ENCODE measurements around the gene ACBD4.

Gene ACBD4

DNA sequence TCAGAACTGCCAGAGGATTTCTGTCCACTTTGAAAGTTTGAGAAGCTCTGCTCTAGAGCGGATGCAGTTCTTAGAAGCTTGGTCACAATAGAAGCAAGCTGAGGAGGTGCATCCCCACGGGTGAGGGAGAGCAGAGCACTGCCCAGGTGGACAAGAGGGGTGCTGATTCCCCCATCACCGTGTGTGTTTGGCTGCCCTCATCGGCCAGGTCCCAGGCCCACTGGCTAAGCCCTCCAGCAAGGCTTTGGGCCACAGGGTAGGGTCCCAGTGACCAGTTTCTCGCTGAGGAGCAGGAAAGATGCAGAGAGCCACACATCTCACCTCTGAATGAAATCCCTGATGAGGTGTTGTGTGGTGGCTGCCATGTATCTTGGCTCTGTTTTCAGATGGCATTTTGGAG is 47.5 kb upstream of the ACBD4 start:
- H3K79me1 ChIP-seq (ENCODE audit: low read depth, low read length), result no peaks in the 10 kb centered on the region
- H3K9me3 ChIP-seq (replicated peaks in 1 of 2; ENCODE audit: control insufficient read depth in 2 of 2, insufficient read depth in 1 of 2, low read depth in 1 of 2, low read length in 2 of 2), result peaks cover 0 to 2% of the 10 kb centered on the region in 2 donors
- no peak overlapping the region for H3K18ac ChIP-seq (ENCODE audit: low read length)
- H2BK12ac ChIP-seq (ENCODE audit: low read length), result no peak overlapping the region
- no peak overlapping the region for H4K8ac ChIP-seq (ENCODE audit: low read depth, low read length)
- no peak overlapping the region for H3K27ac ChIP-seq (replicated peaks; ENCODE audit: low read length)
- H4K91ac ChIP-seq (ENCODE audit: low read depth, low read length, poor library complexity), result no peak overlapping the region
- no peak overlapping the region for H3K4ac ChIP-seq (ENCODE audit: low read length)
- no peak overlapping the region for H2AK5ac ChIP-seq (ENCODE audit: low read depth, low read length)
- H3K23ac ChIP-seq (ENCODE audit: low read depth, low read length, poor library complexity), result no peak overlapping the region
- no peak for DNase-seq (ENCODE audit: low spot score)
- H3K4me3 ChIP-seq (ENCODE audit: low read length in 2 of 2), result peak overlapping the region in 1 of 2 donors; percentile 63
- no peak overlapping the region for H2BK5ac ChIP-seq (ENCODE audit: low read length)
- H3K9ac ChIP-seq (ENCODE audit: low read depth, low read length, poor library complexity), result no peak overlapping the region
- no CpG with 5 or more reads among the region's 5 CpGs for WGBS, 2 donors (ENCODE audit: extremely low coverage in 2 of 2, insufficient read length in 2 of 2, insufficient replicate concordance in 1 of 2)
- no peaks in the 10 kb centered on the region for H3K27me3 ChIP-seq (ENCODE audit: control insufficient read depth in 3 of 3, insufficient read depth in 3 of 3, low read depth in 1 of 3, low read length in 3 of 3)
- peaks cover 33 to 92% of the 10 kb centered on the region in 2 donors for H3K36me3 ChIP-seq (replicated peaks in 1 of 2; ENCODE audit: control insufficient read depth in 2 of 2, insufficient read depth in 2 of 2, low read length in 2 of 2)
- H3K4me1 ChIP-seq (ENCODE audit: control insufficient read depth in 2 of 2, insufficient read depth in 1 of 2, low read depth in 1 of 2, low read length in 2 of 2), result no peaks in the 10 kb centered on the region
- no peak overlapping the region for H2BK120ac ChIP-seq (ENCODE audit: low read depth, low read length)
- no peak overlapping the region for H2BK15ac ChIP-seq (ENCODE audit: low read length)
- no peak overlapping the region for H3K4me2 ChIP-seq (ENCODE audit: insufficient read depth, low read length, poor library complexity, severe bottlenecking)
- no peak overlapping the region for H3K14ac ChIP-seq (ENCODE audit: low read length)
- H2AFZ ChIP-seq (ENCODE audit: low read length), result no peak overlapping the region

DNA sequence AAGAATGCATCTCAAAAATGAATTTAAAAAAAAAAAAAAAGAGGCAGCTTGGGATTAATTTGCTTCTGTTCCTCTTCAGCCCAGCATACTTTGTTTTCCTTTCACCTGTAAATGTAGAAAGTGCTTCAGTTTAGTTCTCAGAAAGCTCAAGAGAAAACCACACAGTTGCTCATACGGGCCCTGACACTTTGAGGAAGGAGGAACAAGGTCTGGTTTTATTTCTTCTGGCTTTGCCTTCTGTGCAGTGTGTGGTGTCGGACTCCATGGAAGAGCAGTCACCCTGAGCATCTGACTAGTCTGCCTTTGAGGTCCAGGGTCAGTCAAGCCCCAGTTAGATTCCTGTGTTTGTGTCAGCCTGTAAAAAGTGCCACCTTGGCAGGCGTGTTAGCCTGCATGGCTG is 46.7 kb upstream of the ACBD4 start:
- Histone ChIP-seq H2AK5ac (ENCODE audit: low read depth, low read length) (no peak overlapping the region), H3K9me3 (replicated peaks in 1 of 2; ENCODE audit: control insufficient read depth in 2 of 2, insufficient read depth in 1 of 2, low read depth in 1 of 2, low read length in 2 of 2) (peaks cover 0 to 2% of the 10 kb centered on the region in 2 donors), H3K14ac (ENCODE audit: low read length) (no peak overlapping the region), H3K18ac (ENCODE audit: low read length) (no peak overlapping the region), H3K4me1 (ENCODE audit: control insufficient read depth in 2 of 2, insufficient read depth in 1 of 2, low read depth in 1 of 2, low read length in 2 of 2) (no peaks in the 10 kb centered on the region), H3K27me3 (ENCODE audit: control insufficient read depth in 3 of 3, insufficient read depth in 3 of 3, low read depth in 1 of 3, low read length in 3 of 3) (no peaks in the 10 kb centered on the region), H3K23ac (ENCODE audit: low read depth, low read length, poor library complexity) (no peak overlapping the region), H3K4me2 (ENCODE audit: insufficient read depth, low read length, poor library complexity, severe bottlenecking) (no peak overlapping the region), H4K91ac (ENCODE audit: low read depth, low read length, poor library complexity) (no peak overlapping the region), H3K79me1 (ENCODE audit: low read depth, low read length) (no peaks in the 10 kb centered on the region), H2BK5ac (ENCODE audit: low read length) (no peak overlapping the region), H3K27ac (replicated peaks; ENCODE audit: low read length) (no peak overlapping the region), H2BK120ac (ENCODE audit: low read depth, low read length) (no peak overlapping the region), H2BK15ac (ENCODE audit: low read length) (no peak overlapping the region), H2BK12ac (ENCODE audit: low read length) (no peak overlapping the region), H2AFZ (ENCODE audit: low read length) (no peak overlapping the region), H4K8ac (ENCODE audit: low read depth, low read length) (no peak overlapping the region), H3K4ac (ENCODE audit: low read length) (no peak overlapping the region), H3K9ac (ENCODE audit: low read depth, low read length, poor library complexity) (no peak overlapping the region), H3K36me3 (replicated peaks in 1 of 2; ENCODE audit: control insufficient read depth in 2 of 2, insufficient read depth in 2 of 2, low read length in 2 of 2) (peaks cover 37 to 92% of the 10 kb centered on the region in 2 donors), H3K4me3 (ENCODE audit: low read length in 2 of 2) (no peak overlapping the region)
- no peak for DNase-seq (ENCODE audit: low spot score)
- no CpG with 5 or more reads among the region's 3 CpGs for WGBS, 2 donors (ENCODE audit: extremely low coverage in 2 of 2, insufficient read length in 2 of 2, insufficient replicate concordance in 1 of 2)

DNA sequence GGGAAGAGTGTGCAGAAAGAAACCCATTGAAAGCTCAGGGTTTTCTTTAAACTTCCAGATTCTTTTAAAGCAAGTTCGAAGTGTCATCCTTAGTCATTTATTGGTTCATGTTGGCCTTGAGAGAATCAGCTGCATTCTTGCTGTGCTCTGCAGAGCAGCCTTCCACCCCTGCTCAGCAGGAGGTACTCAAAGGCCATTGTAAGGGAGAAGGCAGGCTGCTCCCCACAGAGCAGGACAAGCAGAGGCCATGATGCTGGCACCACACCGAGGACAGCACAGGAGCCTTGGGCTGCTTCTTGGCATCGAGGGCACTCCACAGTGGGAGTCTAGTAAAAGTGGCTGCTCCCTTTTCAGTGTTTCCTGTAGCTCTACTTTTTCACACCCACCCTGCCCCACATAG is 44.8 kb upstream of the ACBD4 start:
- Histone ChIP-seq H2BK5ac (ENCODE audit: low read length) (no peak overlapping the region), H2BK120ac (ENCODE audit: low read depth, low read length) (no peak overlapping the region), H3K27ac (replicated peaks; ENCODE audit: low read length) (no peak overlapping the region), H2BK15ac (ENCODE audit: low read length) (no peak overlapping the region), H3K9me3 (replicated peaks in 1 of 2; ENCODE audit: control insufficient read depth in 2 of 2, insufficient read depth in 1 of 2, low read depth in 1 of 2, low read length in 2 of 2) (peaks cover 0 to 2% of the 10 kb centered on the region in 2 donors), H3K4ac (ENCODE audit: low read length) (no peak overlapping the region), H2BK12ac (ENCODE audit: low read length) (no peak overlapping the region), H3K79me1 (ENCODE audit: low read depth, low read length) (no peaks in the 10 kb centered on the region), H3K27me3 (ENCODE audit: control insufficient read depth in 3 of 3, insufficient read depth in 3 of 3, low read depth in 1 of 3, low read length in 3 of 3) (no peaks in the 10 kb centered on the region), H4K8ac (ENCODE audit: low read depth, low read length) (no peak overlapping the region), H3K4me3 (ENCODE audit: low read length in 2 of 2) (no peak overlapping the region), H4K91ac (ENCODE audit: low read depth, low read length, poor library complexity) (no peak overlapping the region), H3K4me1 (ENCODE audit: control insufficient read depth in 2 of 2, insufficient read depth in 1 of 2, low read depth in 1 of 2, low read length in 2 of 2) (no peaks in the 10 kb centered on the region), H3K36me3 (replicated peaks in 1 of 2; ENCODE audit: control insufficient read depth in 2 of 2, insufficient read depth in 2 of 2, low read length in 2 of 2) (peaks cover 40 to 93% of the 10 kb centered on the region in 2 donors), H3K9ac (ENCODE audit: low read depth, low read length, poor library complexity) (peak overlapping the region; percentile 17), H2AK5ac (ENCODE audit: low read depth, low read length) (no peak overlapping the region), H3K18ac (ENCODE audit: low read length) (no peak overlapping the region), H3K4me2 (ENCODE audit: insufficient read depth, low read length, poor library complexity, severe bottlenecking) (no peak overlapping the region), H3K23ac (ENCODE audit: low read depth, low read length, poor library complexity) (no peak overlapping the region), H2AFZ (ENCODE audit: low read length) (no peak overlapping the region), H3K14ac (ENCODE audit: low read length) (no peak overlapping the region)
- no peak for DNase-seq (ENCODE audit: low spot score)
- no CpG with 5 or more reads among the region's 3 CpGs for WGBS, 2 donors (ENCODE audit: extremely low coverage in 2 of 2, insufficient read length in 2 of 2, insufficient replicate concordance in 1 of 2)

DNA sequence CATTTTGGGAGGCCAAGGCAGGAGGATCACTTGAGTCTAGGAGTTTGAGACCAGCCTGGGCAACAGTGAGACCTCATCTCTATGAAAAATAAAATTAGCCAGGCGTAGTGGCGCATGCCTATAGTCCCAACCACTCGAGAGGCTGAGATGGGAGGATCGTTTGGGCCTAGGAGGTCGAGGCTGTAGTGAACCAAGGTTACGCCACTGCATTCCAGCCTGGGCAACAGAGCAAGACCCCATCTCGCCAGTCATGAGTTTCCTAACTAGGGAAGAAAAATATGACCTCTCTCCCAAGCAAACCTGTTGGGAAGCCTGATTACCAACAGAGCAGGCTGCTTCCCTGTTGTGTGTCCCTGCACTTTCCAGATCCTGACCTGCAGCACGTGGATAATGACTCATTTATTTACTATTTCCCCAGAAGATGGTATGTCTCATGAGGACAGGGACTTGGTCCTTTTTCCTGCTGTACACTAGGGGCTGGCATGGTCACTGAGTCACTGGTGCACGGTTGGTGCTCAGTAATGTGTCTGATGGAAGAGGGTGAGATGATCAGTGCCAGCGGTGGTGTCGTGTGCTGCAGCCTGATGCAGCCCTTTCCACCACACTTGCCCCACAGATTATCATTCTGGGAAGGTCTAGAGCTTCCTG is 43.6 kb upstream of the ACBD4 start:
- H3K27me3 ChIP-seq (ENCODE audit: control insufficient read depth in 3 of 3, insufficient read depth in 3 of 3, low read depth in 1 of 3, low read length in 3 of 3), result no peaks in the 10 kb centered on the region
- no peak overlapping the region for H4K91ac ChIP-seq (ENCODE audit: low read depth, low read length, poor library complexity)
- no peak overlapping the region for H4K8ac ChIP-seq (ENCODE audit: low read depth, low read length)
- H3K14ac ChIP-seq (ENCODE audit: low read length), result no peak overlapping the region
- H2BK12ac ChIP-seq (ENCODE audit: low read length), result no peak overlapping the region
- peaks cover 49 to 95% of the 10 kb centered on the region in 2 donors for H3K36me3 ChIP-seq (replicated peaks in 1 of 2; ENCODE audit: control insufficient read depth in 2 of 2, insufficient read depth in 2 of 2, low read length in 2 of 2)
- H3K79me1 ChIP-seq (ENCODE audit: low read depth, low read length), result no peaks in the 10 kb centered on the region
- no peak overlapping the region for H3K27ac ChIP-seq (replicated peaks; ENCODE audit: low read length)
- no peak overlapping the region for H2BK120ac ChIP-seq (ENCODE audit: low read depth, low read length)
- H3K4me2 ChIP-seq (ENCODE audit: insufficient read depth, low read length, poor library complexity, severe bottlenecking), result no peak overlapping the region
- no peak overlapping the region for H3K18ac ChIP-seq (ENCODE audit: low read length)
- H2AFZ ChIP-seq (ENCODE audit: low read length), result no peak overlapping the region
- no peak overlapping the region for H3K4ac ChIP-seq (ENCODE audit: low read length)
- peaks cover 0 to 2% of the 10 kb centered on the region in 2 donors for H3K9me3 ChIP-seq (replicated peaks in 1 of 2; ENCODE audit: control insufficient read depth in 2 of 2, insufficient read depth in 1 of 2, low read depth in 1 of 2, low read length in 2 of 2)
- no peak overlapping the region for H2BK5ac ChIP-seq (ENCODE audit: low read length)
- no peak for DNase-seq (ENCODE audit: low spot score)
- H3K4me3 ChIP-seq (ENCODE audit: low read length in 2 of 2), result no peak overlapping the region
- no peak overlapping the region for H3K9ac ChIP-seq (ENCODE audit: low read depth, low read length, poor library complexity)
- WGBS, 2 donors (ENCODE audit: extremely low coverage in 2 of 2, insufficient read length in 2 of 2, insufficient replicate concordance in 1 of 2), result no CpG with 5 or more reads among the region's 11 CpGs
- H3K23ac ChIP-seq (ENCODE audit: low read depth, low read length, poor library complexity), result no peak overlapping the region
- H3K4me1 ChIP-seq (ENCODE audit: control insufficient read depth in 2 of 2, insufficient read depth in 1 of 2, low read depth in 1 of 2, low read length in 2 of 2), result no peaks in the 10 kb centered on the region
- no peak overlapping the region for H2BK15ac ChIP-seq (ENCODE audit: low read length)
- H2AK5ac ChIP-seq (ENCODE audit: low read depth, low read length), result no peak overlapping the region
